Measurements from ENCODE around the gene RNF13.

- TF ChIP-seq, protein P1, sequence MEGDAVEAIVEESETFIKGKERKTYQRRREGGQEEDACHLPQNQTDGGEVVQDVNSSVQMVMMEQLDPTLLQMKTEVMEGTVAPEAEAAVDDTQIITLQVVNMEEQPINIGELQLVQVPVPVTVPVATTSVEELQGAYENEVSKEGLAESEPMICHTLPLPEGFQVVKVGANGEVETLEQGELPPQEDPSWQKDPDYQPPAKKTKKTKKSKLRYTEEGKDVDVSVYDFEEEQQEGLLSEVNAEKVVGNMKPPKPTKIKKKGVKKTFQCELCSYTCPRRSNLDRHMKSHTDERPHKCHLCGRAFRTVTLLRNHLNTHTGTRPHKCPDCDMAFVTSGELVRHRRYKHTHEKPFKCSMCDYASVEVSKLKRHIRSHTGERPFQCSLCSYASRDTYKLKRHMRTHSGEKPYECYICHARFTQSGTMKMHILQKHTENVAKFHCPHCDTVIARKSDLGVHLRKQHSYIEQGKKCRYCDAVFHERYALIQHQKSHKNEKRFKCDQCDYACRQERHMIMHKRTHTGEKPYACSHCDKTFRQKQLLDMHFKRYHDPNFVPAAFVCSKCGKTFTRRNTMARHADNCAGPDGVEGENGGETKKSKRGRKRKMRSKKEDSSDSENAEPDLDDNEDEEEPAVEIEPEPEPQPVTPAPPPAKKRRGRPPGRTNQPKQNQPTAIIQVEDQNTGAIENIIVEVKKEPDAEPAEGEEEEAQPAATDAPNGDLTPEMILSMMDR (conservative IDR thresholded peaks at IDR 0.05 in 1 of 2, IDR thresholded peaks at IDR 0.05 in 1 of 2; ENCODE audit: low read depth in 1 of 2, low read length in 2 of 2), result peak; percentile 57 to 67
- no peak for TF ChIP-seq EZH2 (IDR thresholded peaks at IDR 0.05; ENCODE audit: low read length, missing control alignments)
Observed at GRCh38 chr3:149765762-149766334, 47.2 kb upstream of the RNF13 start.

Measured in fibroblast of lung (primary cell).